Testis (tissue), 3 donors: Measurements from ENCODE around the gene XKR7. TPM values are rescaled to one million over a fixed set of nuclear protein-coding genes. Genes with fewer than 3 reads are reported as not detected.

Source experiments
- DNase-seq: peaks from one replicate; pipeline ENCODE4 v3.0.0-alpha.2; 2019
- H3K27ac ChIP-seq, 2 donors: fragments of 200-600 bp; sonication (generic); one replicate each; pipeline ENCODE4 v1.5.1; 2019
- H3K27me3 ChIP-seq: fragments of 200-600 bp; sonication (generic); one replicate; pipeline ENCODE4 v1.5.1; 2019
- H3K36me3 ChIP-seq: fragments of 200-600 bp; sonication (generic); one replicate; pipeline ENCODE4 v1.5.1; 2017; ENCODE audit warnings: low read depth; ENCODE audit errors: missing control alignments
- H3K4me1 ChIP-seq: fragments of 200-600 bp; sonication (generic); one replicate; pipeline ENCODE4 v1.5.1; 2019
- H3K4me3 ChIP-seq, 2 donors: fragments of 200-600 bp; sonication (generic); one replicate each; pipeline ENCODE4 v1.5.1; 2017 to 2019
- H3K9me3 ChIP-seq: fragments of 200-600 bp; sonication (generic); one replicate; pipeline ENCODE4 v1.5.1; 2017
- POLR2A ChIP-seq: fragments of 450-650 bp; IDR thresholded peaks from one replicate; pipeline ENCODE4 v1.6.1; 2017; ENCODE audit warnings: antibody characterized with exemption, mild to moderate bottlenecking, moderate library complexity
- WGBS, 2 donors: methylation state at CpG; one replicate each; pipeline ENCODE4 v1.1.5; 2018; 5-methylcytosine and 5-hydroxymethylcytosine counted together
- intact Hi-C: fragments of 100-400 bp; cut with DNase I; formaldehyde crosslinking; loops from one replicate; pipeline ENCODE4 v1.15.1; 2023; ENCODE audit warnings: low total_unique reads
- polyA plus RNA-seq: library from polyadenylated mRNA; stranded (reverse); fragments of 350-450 nt; fragmentation: Illumina TruSeq; extraction: RNeasy Lipid Tissue Mini Kit (QIAGEN cat#74804); gene quantifications from one replicate; pipeline ENCODE4 v1.2.3, GENCODE V29; 2014; ENCODE audit warnings: low read depth, low replicate concordance; ENCODE audit not compliant: insufficient read depth
- total RNA-seq, 2 donors: library from RNA; depleted of rRNA; stranded (reverse); fragments of >200 nt; gene quantifications; one replicate each; pipeline ENCODE4 v1.2.3, GENCODE V29; 2016
- TF ChIP-seq, protein P1 (sequence below), 3 experiments: fragments of 450-650 bp in 2 of 3; fragments of 200-600 bp in 1 of 3; sonication (generic) in 1 of 3; IDR thresholded peaks; one replicate each; pipeline ENCODE4 v1.5.1; 2016 to 2019; ENCODE audit warnings: antibody characterized with exemption in 3 of 3, mild to moderate bottlenecking in 2 of 3, moderate library complexity in 1 of 3

Gene XKR7
- total and polyA plus RNA-seq, 3 donors from 2014 or later, result 0.25 to 0.96 (median 0.39) TPM

DNA sequence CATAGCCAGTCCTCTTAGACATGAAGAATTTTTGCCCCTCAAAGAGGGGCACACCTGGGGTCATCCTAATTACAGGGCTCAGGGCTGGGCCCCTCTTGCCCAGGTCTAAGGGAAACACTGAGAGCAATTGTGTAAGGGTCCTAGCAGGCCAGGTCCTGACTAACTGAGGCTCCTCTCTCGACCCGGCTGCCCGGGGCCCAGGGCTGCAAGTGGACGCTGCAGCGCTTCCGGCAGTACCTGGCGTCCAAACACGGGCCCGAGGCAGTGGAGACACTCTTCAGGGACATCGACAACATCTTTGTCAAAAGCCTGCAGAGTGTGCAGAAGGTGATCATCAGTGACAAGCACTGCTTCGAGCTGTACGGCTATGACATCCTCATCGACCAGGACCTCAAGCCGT lies 33.5 kb upstream of the XKR7 start:
- TF ChIP-seq POLR2A, result no peak
- TF ChIP-seq, protein P1, sequence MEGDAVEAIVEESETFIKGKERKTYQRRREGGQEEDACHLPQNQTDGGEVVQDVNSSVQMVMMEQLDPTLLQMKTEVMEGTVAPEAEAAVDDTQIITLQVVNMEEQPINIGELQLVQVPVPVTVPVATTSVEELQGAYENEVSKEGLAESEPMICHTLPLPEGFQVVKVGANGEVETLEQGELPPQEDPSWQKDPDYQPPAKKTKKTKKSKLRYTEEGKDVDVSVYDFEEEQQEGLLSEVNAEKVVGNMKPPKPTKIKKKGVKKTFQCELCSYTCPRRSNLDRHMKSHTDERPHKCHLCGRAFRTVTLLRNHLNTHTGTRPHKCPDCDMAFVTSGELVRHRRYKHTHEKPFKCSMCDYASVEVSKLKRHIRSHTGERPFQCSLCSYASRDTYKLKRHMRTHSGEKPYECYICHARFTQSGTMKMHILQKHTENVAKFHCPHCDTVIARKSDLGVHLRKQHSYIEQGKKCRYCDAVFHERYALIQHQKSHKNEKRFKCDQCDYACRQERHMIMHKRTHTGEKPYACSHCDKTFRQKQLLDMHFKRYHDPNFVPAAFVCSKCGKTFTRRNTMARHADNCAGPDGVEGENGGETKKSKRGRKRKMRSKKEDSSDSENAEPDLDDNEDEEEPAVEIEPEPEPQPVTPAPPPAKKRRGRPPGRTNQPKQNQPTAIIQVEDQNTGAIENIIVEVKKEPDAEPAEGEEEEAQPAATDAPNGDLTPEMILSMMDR (IDR thresholded peaks at IDR 0.05), result no peak
- H3K27ac ChIP-seq, result no peak overlapping the region
- H3K36me3 ChIP-seq, result no peaks in the 10 kb centered on the region
- DNase-seq, result no peak
- no peaks in the 10 kb centered on the region for H3K4me1 ChIP-seq
- 95 to 100% methylated on average over 2 to 14 of the region's 14 CpGs for WGBS, 2 donors
- H3K9me3 ChIP-seq, result no peaks in the 10 kb centered on the region
- H3K4me3 ChIP-seq, result no peak overlapping the region
- H3K27me3 ChIP-seq, result no peaks in the 10 kb centered on the region
- intact Hi-C loops, result no loop called here

DNA sequence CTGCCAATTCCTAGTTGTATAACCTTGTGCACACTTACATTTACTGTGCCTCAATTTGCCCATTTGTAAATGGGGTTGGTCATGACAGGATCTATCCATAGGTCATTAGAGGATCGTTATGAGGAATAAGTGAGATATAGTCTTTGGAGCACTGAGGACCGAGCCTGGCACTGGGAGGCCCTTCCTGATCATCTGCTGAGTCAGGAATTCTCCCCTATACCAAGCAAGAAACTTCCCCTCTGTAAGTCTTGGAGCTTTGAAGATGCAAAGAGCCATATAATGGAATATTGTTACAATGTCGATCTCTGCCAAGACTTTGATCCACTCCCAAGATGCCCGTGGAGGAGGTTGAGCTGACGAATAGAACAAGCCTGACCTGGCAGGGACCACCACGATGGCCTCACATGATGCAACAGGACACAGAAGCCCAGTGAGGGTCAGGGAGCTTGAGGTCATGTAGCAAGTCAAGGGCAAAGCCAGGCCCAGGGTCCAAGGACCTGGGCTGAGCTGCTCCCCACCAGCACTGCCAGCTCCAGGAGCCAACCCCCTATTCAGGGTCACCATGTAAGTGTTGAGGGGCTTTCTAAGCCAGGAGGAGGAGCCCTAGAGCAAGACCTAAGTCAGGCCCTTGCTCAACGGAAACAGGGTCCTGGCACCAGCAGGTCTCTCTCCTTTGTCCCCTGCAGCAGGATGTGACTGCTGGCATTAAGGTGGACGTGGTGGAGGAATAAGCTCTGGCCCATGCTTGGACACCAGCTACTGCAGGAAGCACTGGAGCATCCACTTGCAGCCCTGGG lies 32.8 kb upstream of the XKR7 start:
- Histone ChIP-seq H3K36me3 (no peaks in the 10 kb centered on the region), H3K4me3 (no peak overlapping the region), H3K27me3 (no peaks in the 10 kb centered on the region), H3K9me3 (no peaks in the 10 kb centered on the region), H3K27ac (no peak overlapping the region), H3K4me1 (no peaks in the 10 kb centered on the region)
- intact Hi-C loops, result no loop called here
- TF ChIP-seq, protein P1 (IDR thresholded peaks at IDR 0.05), result no peak
- no peak for TF ChIP-seq POLR2A
- WGBS, 2 donors, result 68 to 72% methylated on average over 7 to 8 of the region's 8 CpGs
- DNase-seq, result no peak

DNA sequence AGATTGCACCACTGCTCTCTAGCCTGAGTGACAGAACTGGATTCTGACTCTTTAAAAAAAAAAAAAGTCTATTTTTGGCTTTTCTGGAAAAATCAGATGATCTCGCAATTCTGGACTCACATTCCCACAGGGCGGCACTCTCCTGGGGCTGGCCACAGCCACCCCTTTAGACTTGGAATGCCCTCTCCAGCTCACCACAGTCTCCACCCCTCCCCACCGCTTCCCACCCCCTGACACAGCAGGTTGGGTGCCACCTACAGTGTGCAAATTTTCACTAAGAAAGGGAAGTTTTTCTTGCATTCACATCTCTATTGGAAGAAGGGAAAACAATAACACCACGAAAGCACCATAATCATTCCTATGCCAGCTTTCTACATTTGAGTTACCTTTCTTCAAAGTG lies 31.5 kb upstream of the XKR7 start:
- intact Hi-C loops, result no loop called here

DNA sequence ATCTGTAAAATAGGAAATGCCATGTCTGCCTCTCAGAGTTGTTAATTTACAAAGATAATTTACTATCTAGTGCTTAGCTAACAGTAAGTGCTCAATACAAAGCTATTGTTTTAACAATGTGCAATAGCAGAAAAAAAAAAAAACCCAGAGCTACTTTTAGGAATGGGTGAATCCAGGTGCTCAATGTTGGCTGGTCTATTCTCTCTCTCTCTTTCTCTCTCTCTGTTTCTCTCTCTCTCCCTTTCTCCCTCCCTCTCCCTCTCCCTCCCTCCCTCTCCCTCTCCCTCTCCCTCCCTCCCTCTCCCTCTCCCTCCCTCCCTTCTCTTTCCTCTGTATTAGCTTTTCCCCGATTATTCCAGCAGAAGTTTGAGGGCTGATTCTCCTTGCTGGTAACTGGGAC lies 30.1 kb upstream of the XKR7 start:
- intact Hi-C loops, result no loop called here
- TF ChIP-seq POLR2A, result no peak
- TF ChIP-seq, protein P1 (IDR thresholded peaks at IDR 0.05), result no peak
- no peak for DNase-seq
- Histone ChIP-seq H3K4me1 (peaks cover 12% of the 10 kb centered on the region), H3K27ac (no peak overlapping the region), H3K27me3 (no peaks in the 10 kb centered on the region), H3K4me3 (no peak overlapping the region), H3K36me3 (no peaks in the 10 kb centered on the region), H3K9me3 (no peaks in the 10 kb centered on the region)
- WGBS, 2 donors, result 75 to 77% methylated on average over 1 of the region's 1 CpG

More for the DNA sequence above, 31.5 kb upstream of the XKR7 start:
- WGBS, 2 donors, result 92 to 95% methylated on average over 4 of the region's 4 CpGs
- Histone ChIP-seq H3K36me3 (no peaks in the 10 kb centered on the region), H3K9me3 (no peaks in the 10 kb centered on the region), H3K4me1 (no peaks in the 10 kb centered on the region), H3K27ac (no peak overlapping the region), H3K27me3 (no peaks in the 10 kb centered on the region), H3K4me3 (no peak overlapping the region)
- DNase-seq, result no peak
- no peak for TF ChIP-seq POLR2A
- TF ChIP-seq, protein P1 (IDR thresholded peaks at IDR 0.05), result no peak

DNA sequence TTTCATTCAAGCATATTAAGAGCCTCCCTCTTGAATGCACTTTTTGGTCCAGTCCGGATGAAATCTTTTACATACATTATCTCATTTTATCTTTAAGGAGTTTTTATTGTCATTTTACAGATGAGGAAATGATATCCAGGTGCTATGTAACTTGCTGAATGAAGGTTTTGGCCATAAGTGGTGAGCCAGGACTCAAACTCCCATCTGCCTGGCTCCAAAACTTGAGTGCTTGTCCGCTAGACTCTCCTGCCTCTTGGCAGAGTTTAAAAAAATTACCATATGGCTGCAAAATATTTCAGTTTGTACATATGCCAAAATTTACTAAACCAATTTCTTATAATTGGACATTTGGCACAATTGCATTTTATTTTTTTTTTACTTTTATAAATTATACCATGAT lies 28.3 kb upstream of the XKR7 start:
- Histone ChIP-seq H3K9me3 (no peaks in the 10 kb centered on the region), H3K27ac (no peak overlapping the region), H3K4me1 (peaks cover 27% of the 10 kb centered on the region), H3K27me3 (no peaks in the 10 kb centered on the region), H3K4me3 (no peak overlapping the region), H3K36me3 (no peaks in the 10 kb centered on the region)
- no peak for DNase-seq
- intact Hi-C loops, result no loop called here
- 80 to 89% methylated on average over 2 of the region's 2 CpGs for WGBS, 2 donors
- no peak for TF ChIP-seq POLR2A
- TF ChIP-seq, protein P1 (IDR thresholded peaks at IDR 0.05), result no peak
